ENCODE measurements around the gene CRISPLD2.

CRISPLD2 gene

DNA sequence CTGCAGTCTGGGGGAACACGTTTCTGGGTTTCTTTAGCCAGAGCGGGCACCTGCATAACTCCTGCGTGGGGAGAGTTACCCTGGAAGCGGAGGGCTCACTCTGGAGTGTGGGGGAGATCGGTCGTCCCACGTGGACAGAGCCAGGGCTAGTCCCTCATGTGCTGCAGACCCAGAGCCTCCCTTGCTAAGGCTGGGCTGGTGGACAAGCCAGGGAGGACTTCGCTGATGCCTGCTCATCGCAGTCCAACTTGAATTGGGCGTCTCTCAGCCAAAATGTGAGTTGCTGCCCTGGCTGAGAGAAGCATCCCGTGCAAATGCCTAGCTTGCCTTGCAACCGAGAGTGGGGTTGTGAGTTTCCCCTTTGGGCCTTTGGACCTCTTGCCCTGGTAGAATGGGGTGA is 986 bp downstream of the CRISPLD2 start:
- H3K4me3 ChIP-seq (ENCODE audit: low read depth, low read length), result peak overlapping the region; percentile 63

DNA sequence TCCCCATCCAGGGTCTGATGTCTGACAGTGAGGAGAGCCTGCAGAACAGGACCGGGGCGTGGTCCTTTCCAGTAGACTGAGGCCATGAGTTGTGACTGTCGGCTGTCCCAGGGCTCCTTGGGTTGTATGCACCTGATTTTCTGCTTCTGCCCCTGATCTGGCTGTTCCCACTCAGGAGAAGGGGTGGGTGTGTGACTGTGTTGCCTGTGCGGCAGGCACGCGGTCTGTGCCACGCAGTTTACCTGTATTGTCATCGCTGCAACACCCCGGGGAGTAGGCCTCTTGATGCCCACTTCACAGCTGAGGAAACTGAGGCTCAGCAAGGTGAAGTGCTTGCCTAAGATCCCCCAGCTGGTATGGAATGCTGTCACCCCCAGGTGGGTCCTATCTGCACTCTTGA is 1.4 kb downstream of the CRISPLD2 start:
- peak overlapping the region; percentile 63 for H3K4me3 ChIP-seq (ENCODE audit: low read depth, low read length)
- TF ChIP-seq, protein P1, sequence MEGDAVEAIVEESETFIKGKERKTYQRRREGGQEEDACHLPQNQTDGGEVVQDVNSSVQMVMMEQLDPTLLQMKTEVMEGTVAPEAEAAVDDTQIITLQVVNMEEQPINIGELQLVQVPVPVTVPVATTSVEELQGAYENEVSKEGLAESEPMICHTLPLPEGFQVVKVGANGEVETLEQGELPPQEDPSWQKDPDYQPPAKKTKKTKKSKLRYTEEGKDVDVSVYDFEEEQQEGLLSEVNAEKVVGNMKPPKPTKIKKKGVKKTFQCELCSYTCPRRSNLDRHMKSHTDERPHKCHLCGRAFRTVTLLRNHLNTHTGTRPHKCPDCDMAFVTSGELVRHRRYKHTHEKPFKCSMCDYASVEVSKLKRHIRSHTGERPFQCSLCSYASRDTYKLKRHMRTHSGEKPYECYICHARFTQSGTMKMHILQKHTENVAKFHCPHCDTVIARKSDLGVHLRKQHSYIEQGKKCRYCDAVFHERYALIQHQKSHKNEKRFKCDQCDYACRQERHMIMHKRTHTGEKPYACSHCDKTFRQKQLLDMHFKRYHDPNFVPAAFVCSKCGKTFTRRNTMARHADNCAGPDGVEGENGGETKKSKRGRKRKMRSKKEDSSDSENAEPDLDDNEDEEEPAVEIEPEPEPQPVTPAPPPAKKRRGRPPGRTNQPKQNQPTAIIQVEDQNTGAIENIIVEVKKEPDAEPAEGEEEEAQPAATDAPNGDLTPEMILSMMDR (IDR thresholded peaks at IDR 0.05; ENCODE audit: low read depth, low read length, missing control alignments), result no peak
- no peaks in the 10 kb centered on the region for H3K27me3 ChIP-seq (replicated peaks)
- H3K27ac ChIP-seq, result no peak overlapping the region
- DNase-seq, result no peak
- in situ Hi-C loops (cut with HindIII; ENCODE audit: low pct_ligation_motif_present, low sequenced_read_pairs), result no loop called here
- no peaks in the 10 kb centered on the region for H3K36me3 ChIP-seq (replicated peaks)

More for the DNA sequence above, 986 bp downstream of the CRISPLD2 start:
- Histone ChIP-seq H3K36me3 (replicated peaks) (no peaks in the 10 kb centered on the region), H3K27ac (no peak overlapping the region), H3K27me3 (replicated peaks) (no peaks in the 10 kb centered on the region)
- in situ Hi-C loops (cut with HindIII; ENCODE audit: low pct_ligation_motif_present, low sequenced_read_pairs), result no loop called here
- no peak for DNase-seq
- TF ChIP-seq, protein P1 (IDR thresholded peaks at IDR 0.05; ENCODE audit: low read depth, low read length, missing control alignments), result no peak

- Histone ChIP-seq H3K36me3 (replicated peaks) (no peaks in the 10 kb centered on the region), H3K27me3 (replicated peaks) (no peaks in the 10 kb centered on the region), H3K4me3 (ENCODE audit: low read depth, low read length) (no peak overlapping the region), H3K27ac (no peak overlapping the region)
- TF ChIP-seq, protein P1 (IDR thresholded peaks at IDR 0.05; ENCODE audit: low read depth, low read length, missing control alignments), result no peak
- in situ Hi-C loops (cut with HindIII; ENCODE audit: low pct_ligation_motif_present, low sequenced_read_pairs), result no loop called here
- no peak for DNase-seq
Observed at GRCh38 chr16:84821728-84822689, 2.2 kb downstream of the CRISPLD2 start.

GRCh38 chr16:84822990-84823389 is 3.2 kb downstream of the CRISPLD2 start:
- H3K36me3 ChIP-seq (replicated peaks), result no peaks in the 10 kb centered on the region
- H3K4me3 ChIP-seq (ENCODE audit: low read depth, low read length), result no peak overlapping the region
- H3K27ac ChIP-seq, result no peak overlapping the region
- DNase-seq, result no peak
- no peaks in the 10 kb centered on the region for H3K27me3 ChIP-seq (replicated peaks)
- in situ Hi-C loops (cut with HindIII; ENCODE audit: low pct_ligation_motif_present, low sequenced_read_pairs), result no loop called here
- TF ChIP-seq, protein P1 (IDR thresholded peaks at IDR 0.05; ENCODE audit: low read depth, low read length, missing control alignments), result no peak

- Histone ChIP-seq H3K36me3 (replicated peaks) (no peaks in the 10 kb centered on the region), H3K27ac (no peak overlapping the region), H3K27me3 (replicated peaks) (no peaks in the 10 kb centered on the region), H3K4me3 (ENCODE audit: low read depth, low read length) (no peak overlapping the region)
- DNase-seq, result no peak
- in situ Hi-C loops (cut with HindIII; ENCODE audit: low pct_ligation_motif_present, low sequenced_read_pairs), result no loop called here
- TF ChIP-seq, protein P1 (IDR thresholded peaks at IDR 0.05; ENCODE audit: low read depth, low read length, missing control alignments), result no peak
Observed at GRCh38 chr16:84823484-84823883, 3.7 kb downstream of the CRISPLD2 start.

Data from brain microvascular endothelial cell (primary cell).